Keratinocyte (primary cell): ENCODE data around the gene TLR4.

ENCODE experiments used
- EZH2 ChIP-seq: IDR thresholded peaks from one replicate; pipeline ENCODE4 v1.6.1; 2012; ENCODE audit warnings: inconsistent platforms, mild to moderate bottlenecking, low read length, moderate library complexity
- TF ChIP-seq, protein P1 (sequence below), 3 experiments: IDR thresholded peaks in 1 of 3; conservative IDR thresholded peaks in 1 of 3; optimal IDR thresholded peaks in 1 of 3; 2 replicates in 2 of 3; 3 replicates in 1 of 3; pipeline versions ENCODE3 to v1.5.1; 2011; ENCODE audit warnings: low read length in 3 of 3, mild to moderate bottlenecking in 3 of 3, moderate library complexity in 2 of 3, control low read depth in 1 of 3, inconsistent platforms in 1 of 3; ENCODE audit not compliant: insufficient read depth in 2 of 3; ENCODE audit errors: extremely low read depth in 1 of 3

DNA sequence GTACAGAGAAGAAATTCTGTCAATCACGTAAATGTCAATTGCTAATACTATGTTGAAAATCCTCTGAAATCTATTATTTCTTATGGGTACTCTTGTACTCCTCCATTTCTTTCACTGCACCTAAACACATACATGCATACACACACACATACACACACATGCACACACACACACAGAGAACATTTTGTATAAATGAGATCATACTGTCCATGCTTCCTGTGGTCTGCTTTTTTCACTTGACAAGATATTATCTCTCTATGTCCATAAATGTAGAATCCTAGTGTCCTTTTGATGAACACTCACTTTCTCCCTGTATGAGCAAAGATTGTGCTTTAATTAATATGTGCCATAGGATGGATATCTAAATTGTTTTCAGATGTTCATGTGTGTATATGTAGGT lies 32.7 kb upstream of the TLR4 start:
- TF ChIP-seq, protein P1, sequence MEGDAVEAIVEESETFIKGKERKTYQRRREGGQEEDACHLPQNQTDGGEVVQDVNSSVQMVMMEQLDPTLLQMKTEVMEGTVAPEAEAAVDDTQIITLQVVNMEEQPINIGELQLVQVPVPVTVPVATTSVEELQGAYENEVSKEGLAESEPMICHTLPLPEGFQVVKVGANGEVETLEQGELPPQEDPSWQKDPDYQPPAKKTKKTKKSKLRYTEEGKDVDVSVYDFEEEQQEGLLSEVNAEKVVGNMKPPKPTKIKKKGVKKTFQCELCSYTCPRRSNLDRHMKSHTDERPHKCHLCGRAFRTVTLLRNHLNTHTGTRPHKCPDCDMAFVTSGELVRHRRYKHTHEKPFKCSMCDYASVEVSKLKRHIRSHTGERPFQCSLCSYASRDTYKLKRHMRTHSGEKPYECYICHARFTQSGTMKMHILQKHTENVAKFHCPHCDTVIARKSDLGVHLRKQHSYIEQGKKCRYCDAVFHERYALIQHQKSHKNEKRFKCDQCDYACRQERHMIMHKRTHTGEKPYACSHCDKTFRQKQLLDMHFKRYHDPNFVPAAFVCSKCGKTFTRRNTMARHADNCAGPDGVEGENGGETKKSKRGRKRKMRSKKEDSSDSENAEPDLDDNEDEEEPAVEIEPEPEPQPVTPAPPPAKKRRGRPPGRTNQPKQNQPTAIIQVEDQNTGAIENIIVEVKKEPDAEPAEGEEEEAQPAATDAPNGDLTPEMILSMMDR (optimal IDR thresholded peaks at IDR 0.05 in 1 of 3, IDR thresholded peaks at IDR 0.05 in 1 of 3, conservative IDR thresholded peaks at IDR 0.05 in 1 of 3; ENCODE audit: extremely low read depth in 1 of 3, insufficient read depth in 2 of 3, low read length in 3 of 3), result no peak
- no peak for TF ChIP-seq EZH2
